Right lobe of liver (tissue), 4 donors: Measurements from ENCODE around the gene MEX3A.

Source experiments
- POLR2A ChIP-seq: fragments of 450-650 bp; IDR thresholded peaks from one replicate; pipeline ENCODE4 v1.6.1; 2017; ENCODE audit warnings: antibody characterized with exemption, mild to moderate bottlenecking
- TF ChIP-seq, protein P1 (sequence below), 4 donors: fragments of 200-600 bp in 3 of 4; fragments of 450-650 bp in 1 of 4; IDR thresholded peaks; one replicate each; pipeline versions ENCODE4 v1.5.1 to v1.8.0; 2016 to 2022; ENCODE audit warnings: antibody characterized with exemption in 4 of 4, mild to moderate bottlenecking in 2 of 4
- donor health status: DM: no; HTN: no; CAD: no.
- donor health status: DM: no; HTN: no; CAD: no.
- donor health status: DM: no; HTN: yes; CAD: no.

DNA sequence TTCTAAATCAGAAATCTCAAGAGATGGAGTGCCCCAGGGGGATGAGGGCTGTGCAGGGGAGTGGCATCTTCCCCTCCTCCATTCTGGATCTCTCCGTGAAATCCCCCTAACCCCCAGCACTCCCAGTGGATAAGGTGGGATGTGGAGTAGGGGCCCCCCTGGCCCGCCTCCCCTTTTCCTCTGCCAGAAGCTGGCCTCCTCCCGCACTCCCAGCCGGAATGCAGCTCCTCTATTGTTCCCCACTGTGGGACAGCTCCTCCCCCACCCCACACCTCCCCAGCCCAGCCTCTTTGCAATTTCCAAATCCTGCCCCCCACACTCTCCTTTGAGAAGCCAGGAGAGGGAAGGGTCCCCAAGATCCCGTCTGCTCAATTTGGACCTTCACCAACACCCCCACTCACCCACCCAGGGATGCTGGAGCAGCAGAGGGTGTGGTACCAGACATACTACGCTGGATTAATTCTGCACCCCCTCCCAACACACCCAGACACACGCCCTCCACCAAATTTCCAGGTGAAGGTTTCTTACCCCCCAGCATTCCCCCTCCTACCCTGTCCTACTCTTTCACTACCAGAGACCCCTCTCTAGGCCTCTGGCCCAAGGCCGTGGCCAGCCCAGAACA lies 1.9 kb downstream of the MEX3A start:
- TF ChIP-seq, protein P1, sequence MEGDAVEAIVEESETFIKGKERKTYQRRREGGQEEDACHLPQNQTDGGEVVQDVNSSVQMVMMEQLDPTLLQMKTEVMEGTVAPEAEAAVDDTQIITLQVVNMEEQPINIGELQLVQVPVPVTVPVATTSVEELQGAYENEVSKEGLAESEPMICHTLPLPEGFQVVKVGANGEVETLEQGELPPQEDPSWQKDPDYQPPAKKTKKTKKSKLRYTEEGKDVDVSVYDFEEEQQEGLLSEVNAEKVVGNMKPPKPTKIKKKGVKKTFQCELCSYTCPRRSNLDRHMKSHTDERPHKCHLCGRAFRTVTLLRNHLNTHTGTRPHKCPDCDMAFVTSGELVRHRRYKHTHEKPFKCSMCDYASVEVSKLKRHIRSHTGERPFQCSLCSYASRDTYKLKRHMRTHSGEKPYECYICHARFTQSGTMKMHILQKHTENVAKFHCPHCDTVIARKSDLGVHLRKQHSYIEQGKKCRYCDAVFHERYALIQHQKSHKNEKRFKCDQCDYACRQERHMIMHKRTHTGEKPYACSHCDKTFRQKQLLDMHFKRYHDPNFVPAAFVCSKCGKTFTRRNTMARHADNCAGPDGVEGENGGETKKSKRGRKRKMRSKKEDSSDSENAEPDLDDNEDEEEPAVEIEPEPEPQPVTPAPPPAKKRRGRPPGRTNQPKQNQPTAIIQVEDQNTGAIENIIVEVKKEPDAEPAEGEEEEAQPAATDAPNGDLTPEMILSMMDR (IDR thresholded peaks at IDR 0.05) = no peak
- TF ChIP-seq POLR2A = no peak
